Osteoblast (primary cell): Measurements from ENCODE around the gene DLG5. TPM values are rescaled to one million over a fixed set of nuclear protein-coding genes. Genes with fewer than 3 reads are reported as not detected.
A peak's percentile ranks its signal among the peaks of the same experiment; 100 is the strongest.

Experiments
- DNase-seq: peaks from one replicate; pipeline ENCODE4 v3.0.0; 2011; ENCODE audit warnings: low spot score, mixed read lengths; ENCODE audit not compliant: insufficient read length; ENCODE audit errors: missing footprints
- H2AFZ ChIP-seq: 2 replicates; pipeline ENCODE4 v1.6.0; 2011; ENCODE audit warnings: mild to moderate bottlenecking, low read length
- H3K27ac ChIP-seq: 2 replicates; pipeline ENCODE4 v1.5.1; 2011; ENCODE audit warnings: mild to moderate bottlenecking, low read depth, low read length, moderate library complexity
- H3K27me3 ChIP-seq: 2 replicates; pipeline ENCODE4 v1.6.0; 2012; ENCODE audit warnings: mild to moderate bottlenecking, control low read depth, inconsistent platforms, low read length, moderate library complexity; ENCODE audit not compliant: insufficient read depth
- H3K36me3 ChIP-seq: 2 replicates; pipeline ENCODE4 v1.5.1; 2011; ENCODE audit warnings: mild to moderate bottlenecking, low read length, control low read depth, moderate library complexity; ENCODE audit not compliant: insufficient read depth
- H3K4me1 ChIP-seq: 2 replicates; pipeline ENCODE4 v1.5.1; 2011; ENCODE audit warnings: mild to moderate bottlenecking, low read length, control low read depth, moderate library complexity; ENCODE audit not compliant: insufficient read depth
- H3K4me2 ChIP-seq: 2 replicates; pipeline ENCODE4 v1.6.0; 2011; ENCODE audit warnings: mild to moderate bottlenecking, low read length; ENCODE audit not compliant: insufficient read depth
- H3K4me3 ChIP-seq: fragments of 200-600 bp; sonication (generic); 3 replicates; pipeline ENCODE4 v1.5.1; 2012; ENCODE audit warnings: mild to moderate bottlenecking, low read length, inconsistent platforms; ENCODE audit not compliant: insufficient read depth
- H3K79me2 ChIP-seq: 2 replicates; pipeline ENCODE4 v1.6.0; 2012; ENCODE audit warnings: mild to moderate bottlenecking, low read length, control low read depth, inconsistent platforms; ENCODE audit not compliant: insufficient read depth
- H3K9me3 ChIP-seq: 2 replicates; pipeline ENCODE4 v1.5.1; 2011; ENCODE audit warnings: low read depth, low read length, control low read depth
- H4K20me1 ChIP-seq: 2 replicates; pipeline ENCODE4 v1.6.0; 2012; ENCODE audit warnings: mild to moderate bottlenecking, low read length, control low read depth; ENCODE audit not compliant: insufficient read depth
- total RNA-seq: library from RNA; depleted of rRNA; stranded (reverse); fragments of >200 nt; gene quantifications from 2 replicates; pipeline ENCODE4 v1.2.3, GENCODE V29; 2012
- TF ChIP-seq, protein P1 (sequence below): IDR thresholded peaks from 2 replicates; pipeline ENCODE4 v1.5.1; 2011; ENCODE audit warnings: mild to moderate bottlenecking, low read depth, low read length, moderate library complexity; ENCODE audit errors: extremely low read depth

DLG5 gene
- total RNA-seq, 1 donor, result 51.4 TPM

DNA sequence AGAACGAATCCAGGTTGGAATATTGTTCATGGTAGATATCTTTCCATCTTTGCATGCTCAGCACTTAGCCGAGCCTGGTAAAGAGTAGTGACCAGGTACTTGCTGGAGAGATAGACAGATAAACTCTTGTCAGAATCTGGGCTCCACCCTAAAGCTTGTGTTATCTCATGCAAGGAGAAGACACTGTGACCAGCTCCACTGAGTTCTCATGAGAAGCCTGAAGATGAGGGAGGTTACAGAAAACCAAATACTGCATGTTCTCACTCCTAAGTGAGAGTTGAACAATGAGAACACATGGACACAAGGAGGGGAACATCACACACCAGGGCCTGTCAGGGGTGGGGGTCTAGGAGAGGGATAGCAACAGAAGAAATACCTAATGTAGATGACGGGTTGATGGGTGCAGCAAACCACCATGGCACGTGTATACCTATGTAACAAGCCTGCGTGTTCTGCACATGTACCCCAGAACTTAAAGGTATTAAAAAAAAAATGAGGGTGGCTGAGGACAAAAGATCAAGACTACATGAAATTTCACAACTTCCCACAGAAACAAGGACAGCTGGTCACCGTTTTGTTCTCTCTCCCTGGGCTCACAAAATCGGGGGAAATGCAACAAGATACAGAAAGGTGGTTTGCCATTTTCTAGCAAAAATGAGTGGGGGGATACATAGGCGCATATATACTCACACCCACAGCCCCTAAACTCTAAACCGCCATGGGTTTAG is 17.4 kb downstream of the DLG5 start:
- TF ChIP-seq, protein P1, sequence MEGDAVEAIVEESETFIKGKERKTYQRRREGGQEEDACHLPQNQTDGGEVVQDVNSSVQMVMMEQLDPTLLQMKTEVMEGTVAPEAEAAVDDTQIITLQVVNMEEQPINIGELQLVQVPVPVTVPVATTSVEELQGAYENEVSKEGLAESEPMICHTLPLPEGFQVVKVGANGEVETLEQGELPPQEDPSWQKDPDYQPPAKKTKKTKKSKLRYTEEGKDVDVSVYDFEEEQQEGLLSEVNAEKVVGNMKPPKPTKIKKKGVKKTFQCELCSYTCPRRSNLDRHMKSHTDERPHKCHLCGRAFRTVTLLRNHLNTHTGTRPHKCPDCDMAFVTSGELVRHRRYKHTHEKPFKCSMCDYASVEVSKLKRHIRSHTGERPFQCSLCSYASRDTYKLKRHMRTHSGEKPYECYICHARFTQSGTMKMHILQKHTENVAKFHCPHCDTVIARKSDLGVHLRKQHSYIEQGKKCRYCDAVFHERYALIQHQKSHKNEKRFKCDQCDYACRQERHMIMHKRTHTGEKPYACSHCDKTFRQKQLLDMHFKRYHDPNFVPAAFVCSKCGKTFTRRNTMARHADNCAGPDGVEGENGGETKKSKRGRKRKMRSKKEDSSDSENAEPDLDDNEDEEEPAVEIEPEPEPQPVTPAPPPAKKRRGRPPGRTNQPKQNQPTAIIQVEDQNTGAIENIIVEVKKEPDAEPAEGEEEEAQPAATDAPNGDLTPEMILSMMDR, result no peak
- Histone ChIP-seq H3K27me3 (no peaks in the 10 kb centered on the region), H3K4me2 (peak overlapping the region; percentile 35), H3K4me1 (peaks cover 28% of the 10 kb centered on the region), H3K36me3 (no peaks in the 10 kb centered on the region), H4K20me1 (peaks cover 60% of the 10 kb centered on the region), H3K27ac (peak overlapping the region; percentile 69), H2AFZ (no peak overlapping the region), H3K9me3 (no peaks in the 10 kb centered on the region), H3K4me3 (no peak overlapping the region), H3K79me2 (peaks cover 88% of the 10 kb centered on the region)
- no peak for DNase-seq

DNA sequence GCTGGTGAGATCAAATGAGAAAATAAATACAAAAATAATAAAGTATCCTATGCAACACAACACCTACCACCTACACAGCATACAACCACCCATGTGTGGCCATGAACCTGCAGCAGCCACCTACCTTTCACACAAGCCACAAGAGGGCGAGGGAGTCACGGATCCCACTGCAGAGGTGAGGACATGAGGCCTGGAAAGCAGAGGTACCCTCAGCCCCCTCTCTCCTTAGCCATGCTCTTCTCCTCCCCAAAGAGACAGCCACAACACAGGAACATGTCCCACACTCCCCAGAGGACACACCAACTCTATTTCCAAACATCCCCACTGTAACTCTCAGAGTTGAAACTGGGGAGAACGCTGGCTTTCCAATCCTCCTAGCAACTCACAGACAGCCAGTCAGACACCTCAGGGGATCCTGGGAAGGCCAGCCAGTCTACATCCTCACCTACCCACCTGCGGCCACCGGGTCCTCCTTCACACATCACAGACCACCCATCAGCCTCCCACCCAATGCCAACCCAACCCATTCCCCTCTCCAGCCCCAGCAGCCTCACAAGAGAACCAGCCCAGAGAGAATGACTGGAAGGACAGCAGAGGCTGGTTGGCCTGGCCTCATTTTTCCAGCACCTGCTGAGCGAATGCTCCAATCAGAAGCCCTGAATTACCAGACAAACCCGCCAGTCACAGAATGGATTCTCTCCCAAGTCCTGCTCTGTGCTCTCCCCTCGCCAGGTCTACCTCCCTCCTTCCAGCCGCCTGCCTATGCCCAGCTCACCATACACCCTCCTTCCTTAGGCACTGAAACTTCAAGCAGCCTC is 18.4 kb downstream of the DLG5 start:
- Histone ChIP-seq H3K4me2 (no peak overlapping the region), H3K27me3 (no peaks in the 10 kb centered on the region), H3K79me2 (peaks cover 83% of the 10 kb centered on the region), H3K4me1 (peaks cover 28% of the 10 kb centered on the region), H3K36me3 (no peaks in the 10 kb centered on the region), H3K27ac (no peak overlapping the region), H2AFZ (no peak overlapping the region), H3K4me3 (no peak overlapping the region), H3K9me3 (no peaks in the 10 kb centered on the region), H4K20me1 (peaks cover 57% of the 10 kb centered on the region)
- no peak for DNase-seq
- TF ChIP-seq, protein P1, result no peak

DNA sequence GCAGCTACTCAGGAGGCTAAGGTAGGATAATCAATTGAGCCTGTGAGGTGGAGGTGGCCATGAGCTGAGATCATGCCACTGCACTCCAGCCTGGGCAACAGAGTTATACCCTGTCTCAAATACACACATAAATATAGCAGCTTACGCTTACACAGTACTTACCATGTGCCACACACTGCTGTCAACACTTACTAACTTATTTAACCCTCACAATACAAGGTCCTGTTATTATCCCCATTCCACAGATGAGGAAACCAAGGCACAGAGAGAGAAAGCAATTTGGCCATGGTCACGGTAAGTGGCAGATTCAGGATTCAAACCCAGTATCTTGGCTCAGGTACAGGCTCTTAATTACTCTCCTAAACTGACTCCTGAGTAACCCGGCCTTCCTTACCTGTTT is 19.1 kb downstream of the DLG5 start:
- H4K20me1 ChIP-seq, result peaks cover 51% of the 10 kb centered on the region
- no peak overlapping the region for H3K4me2 ChIP-seq
- no peak for DNase-seq
- H3K4me3 ChIP-seq, result no peak overlapping the region
- H3K36me3 ChIP-seq, result no peaks in the 10 kb centered on the region
- peaks cover 28% of the 10 kb centered on the region for H3K4me1 ChIP-seq
- H3K27me3 ChIP-seq, result no peaks in the 10 kb centered on the region
- TF ChIP-seq, protein P1, result no peak
- no peak overlapping the region for H2AFZ ChIP-seq
- no peaks in the 10 kb centered on the region for H3K9me3 ChIP-seq
- H3K27ac ChIP-seq, result no peak overlapping the region
- H3K79me2 ChIP-seq, result peaks cover 79% of the 10 kb centered on the region

DNA sequence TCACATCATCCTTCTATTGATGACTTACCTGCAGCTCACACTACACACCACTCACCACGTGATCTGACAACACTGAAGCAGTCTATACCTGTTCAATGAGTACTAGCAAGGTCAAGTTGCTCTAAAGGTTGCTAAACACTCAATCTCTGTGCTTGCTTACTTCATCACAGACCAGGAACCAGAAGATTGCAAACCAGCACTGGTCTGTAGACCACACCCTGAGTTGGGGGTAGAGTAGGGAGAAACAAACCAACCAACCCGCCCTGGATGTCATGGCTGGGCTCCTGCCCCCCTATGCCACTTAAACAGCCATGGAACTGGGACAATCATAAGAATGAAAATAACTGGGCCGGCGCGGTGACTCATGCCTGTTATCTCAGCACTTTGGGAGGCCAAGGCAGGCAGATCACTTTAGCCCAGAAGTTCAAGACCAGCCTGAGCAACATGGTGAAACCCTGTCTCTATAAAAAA is 19.6 kb downstream of the DLG5 start:
- H3K27ac ChIP-seq, result no peak overlapping the region
- no peak overlapping the region for H2AFZ ChIP-seq
- peaks cover 28% of the 10 kb centered on the region for H3K4me1 ChIP-seq
- no peaks in the 10 kb centered on the region for H3K9me3 ChIP-seq
- H3K4me2 ChIP-seq, result no peak overlapping the region
- peaks cover 79% of the 10 kb centered on the region for H3K79me2 ChIP-seq
- TF ChIP-seq, protein P1, result no peak
- peaks cover 50% of the 10 kb centered on the region for H4K20me1 ChIP-seq
- no peaks in the 10 kb centered on the region for H3K36me3 ChIP-seq
- no peaks in the 10 kb centered on the region for H3K27me3 ChIP-seq
- no peak for DNase-seq
- no peak overlapping the region for H3K4me3 ChIP-seq
